Karpas-422 (cell line): Measurements from ENCODE around the gene ZNF490. TPM values are rescaled to one million over a fixed set of nuclear protein-coding genes. Genes with fewer than 3 reads are reported as not detected.

Source experiments
- DNase-seq: peaks from one replicate; pipeline ENCODE4 v3.0.0-alpha.2; 2015
- H2AFZ ChIP-seq: fragments of 200-600 bp; sonication (generic); 2 replicates; pipeline ENCODE4 v1.6.1; 2014; ENCODE audit warnings: antibody characterized with exemption, low read length, mixed read lengths
- H3K27ac ChIP-seq: fragments of 200-600 bp; sonication (generic); 2 replicates; pipeline ENCODE4 v1.5.1; 2014; ENCODE audit warnings: mild to moderate bottlenecking, low read length, moderate library complexity
- H3K27me3 ChIP-seq: fragments of 200-600 bp; sonication (generic); 2 replicates; pipeline ENCODE4 v1.6.1; 2014; ENCODE audit warnings: low read length, mixed read lengths
- H3K36me3 ChIP-seq: fragments of 200-600 bp; sonication (generic); 2 replicates; pipeline ENCODE4 v1.6.1; 2014; ENCODE audit warnings: low read length, mixed read lengths; ENCODE audit not compliant: insufficient read depth
- H3K4me1 ChIP-seq: fragments of 200-600 bp; sonication (generic); 2 replicates; pipeline ENCODE4 v1.6.1; 2014; ENCODE audit warnings: mild to moderate bottlenecking, low read length, mixed read lengths
- H3K4me2 ChIP-seq: fragments of 200-600 bp; sonication (generic); 2 replicates; pipeline ENCODE4 v1.6.1; 2014; ENCODE audit warnings: low read length, low read depth, mild to moderate bottlenecking; ENCODE audit not compliant: poor library complexity, severe bottlenecking
- H3K4me3 ChIP-seq: fragments of 200-600 bp; sonication (generic); 2 replicates; pipeline ENCODE4 v1.5.1; 2014; ENCODE audit warnings: mild to moderate bottlenecking, antibody characterized with exemption, low read length, mixed read lengths
- H3K79me2 ChIP-seq: fragments of 200-600 bp; sonication (generic); 2 replicates; pipeline ENCODE4 v1.6.1; 2014; ENCODE audit warnings: mild to moderate bottlenecking, low read length, mixed read lengths
- H3K9ac ChIP-seq: fragments of 200-600 bp; sonication (generic); 2 replicates; pipeline ENCODE4 v1.6.0; 2014; ENCODE audit warnings: low read length
- H3K9me2 ChIP-seq: fragments of 200-600 bp; sonication (generic), shearing (Covaris generic); replicated peaks from 2 replicates; pipeline ENCODE4 v1.6.0; 2014; ENCODE audit warnings: mild to moderate bottlenecking, low read length, moderate library complexity; ENCODE audit not compliant: insufficient read depth
- H3K9me3 ChIP-seq: fragments of 300-700, 200-600 bp; sonication (generic); 2 replicates; pipeline ENCODE4 v1.6.1; 2014; ENCODE audit warnings: low read length, mixed read lengths
- H4K20me1 ChIP-seq: fragments of 200-600 bp; sonication (generic); 2 replicates; pipeline ENCODE4 v1.6.1; 2014; ENCODE audit warnings: mild to moderate bottlenecking, antibody characterized with exemption, low read length, low read depth; ENCODE audit not compliant: insufficient read depth
- total RNA-seq: library from RNA; depleted of rRNA; stranded (reverse); fragments of >200 nt; shearing (Covaris generic); gene quantifications from 2 replicates; pipeline ENCODE4 v1.2.3, GENCODE V29; 2014; ENCODE audit warnings: low replicate concordance

Gene ZNF490
- total RNA-seq, 1 experiment from 2014 or later, result 14.2 TPM

- Histone ChIP-seq H4K20me1 (no peaks in the 10 kb centered on the region), H3K4me1 (peaks cover 12% of the 10 kb centered on the region), H3K4me3 (no peak overlapping the region), H2AFZ (no peak overlapping the region), H3K36me3 (peaks cover 19% of the 10 kb centered on the region), H3K9me2 (no peaks in the 10 kb centered on the region), H3K9me3 (no peaks in the 10 kb centered on the region), H3K27ac (no peak overlapping the region), H3K27me3 (no peaks in the 10 kb centered on the region), H3K9ac (no peak overlapping the region), H3K4me2 (no peak overlapping the region), H3K79me2 (peaks cover 32% of the 10 kb centered on the region)
- DNase-seq, result no peak
Measured at GRCh38 chr19:12606796-12607195, 3.8 kb downstream of the ZNF490 start.

GRCh38 chr19:12603714-12604113 lies 6.9 kb downstream of the ZNF490 start:
- no peaks in the 10 kb centered on the region; the same call in 1 of the 2 replicates for H3K4me1 ChIP-seq
- H3K27ac ChIP-seq, result no peak overlapping the region
- H4K20me1 ChIP-seq, result no peaks in the 10 kb centered on the region
- no peak overlapping the region for H2AFZ ChIP-seq
- H3K9me2 ChIP-seq, result no peaks in the 10 kb centered on the region
- no peak for DNase-seq
- H3K79me2 ChIP-seq, result peaks cover 6% of the 10 kb centered on the region
- no peak overlapping the region for H3K9ac ChIP-seq
- peaks cover 22% of the 10 kb centered on the region for H3K36me3 ChIP-seq
- H3K9me3 ChIP-seq, result no peaks in the 10 kb centered on the region
- no peak overlapping the region for H3K4me3 ChIP-seq
- no peaks in the 10 kb centered on the region for H3K27me3 ChIP-seq
- H3K4me2 ChIP-seq, result no peak overlapping the region

- no peaks in the 10 kb centered on the region for H3K27me3 ChIP-seq
- H3K79me2 ChIP-seq, result no peaks in the 10 kb centered on the region
- H3K9me2 ChIP-seq, result no peaks in the 10 kb centered on the region
Measured at GRCh38 chr19:12597594-12597993, 13.0 kb downstream of the ZNF490 start.

GRCh38 chr19:12596927-12597548 lies 13.6 kb downstream of the ZNF490 start:
- DNase-seq, result no peak
- no peak overlapping the region for H3K4me3 ChIP-seq
- peaks cover 9% of the 10 kb centered on the region for H3K36me3 ChIP-seq
- H3K9me3 ChIP-seq, result no peaks in the 10 kb centered on the region
- H3K27ac ChIP-seq, result no peak overlapping the region
- no peaks in the 10 kb centered on the region for H3K9me2 ChIP-seq
- H3K9ac ChIP-seq, result no peak overlapping the region
- no peaks in the 10 kb centered on the region for H3K4me1 ChIP-seq
- no peaks in the 10 kb centered on the region for H3K79me2 ChIP-seq
- H3K4me2 ChIP-seq, result no peak overlapping the region
- no peaks in the 10 kb centered on the region for H4K20me1 ChIP-seq
- H2AFZ ChIP-seq, result no peak overlapping the region
- H3K27me3 ChIP-seq, result no peaks in the 10 kb centered on the region

More at GRCh38 chr19:12597594-12597993, 13.0 kb downstream of the ZNF490 start:
- Histone ChIP-seq H3K9ac (no peak overlapping the region), H3K4me3 (no peak overlapping the region), H4K20me1 (no peaks in the 10 kb centered on the region), H3K9me3 (no peaks in the 10 kb centered on the region), H3K4me2 (no peak overlapping the region), H2AFZ (no peak overlapping the region), H3K4me1 (no peaks in the 10 kb centered on the region), H3K36me3 (peaks cover 9% of the 10 kb centered on the region), H3K27ac (no peak overlapping the region)
- DNase-seq, result no peak

GRCh38 chr19:12596485-12596884 lies 14.1 kb downstream of the ZNF490 start:
- Histone ChIP-seq H3K4me2 (no peak overlapping the region), H3K9ac (no peak overlapping the region), H3K79me2 (no peaks in the 10 kb centered on the region), H3K27ac (no peak overlapping the region), H3K4me1 (no peaks in the 10 kb centered on the region), H3K27me3 (no peaks in the 10 kb centered on the region), H3K36me3 (peaks cover 9% of the 10 kb centered on the region), H2AFZ (no peak overlapping the region), H4K20me1 (no peaks in the 10 kb centered on the region), H3K9me2 (no peaks in the 10 kb centered on the region), H3K4me3 (no peak overlapping the region), H3K9me3 (no peaks in the 10 kb centered on the region)
- no peak for DNase-seq

GRCh38 chr19:12581100-12581499 lies 29.5 kb downstream of the ZNF490 start:
- H3K9me3 ChIP-seq, result peaks cover 23% of the 10 kb centered on the region; the same call in 1 of the 2 replicates
- H3K4me2 ChIP-seq, result no peak overlapping the region
- H3K4me1 ChIP-seq, result no peaks in the 10 kb centered on the region
- no peaks in the 10 kb centered on the region for H3K79me2 ChIP-seq
- H3K36me3 ChIP-seq, result peaks cover 33% of the 10 kb centered on the region
- no peak overlapping the region for H3K4me3 ChIP-seq
- H3K27me3 ChIP-seq, result no peaks in the 10 kb centered on the region
- H3K9me2 ChIP-seq, result no peaks in the 10 kb centered on the region
- H4K20me1 ChIP-seq, result no peaks in the 10 kb centered on the region
- H2AFZ ChIP-seq, result no peak overlapping the region
- DNase-seq, result no peak
- H3K27ac ChIP-seq, result no peak overlapping the region
- H3K9ac ChIP-seq, result no peak overlapping the region

GRCh38 chr19:12580180-12580694 lies 30.4 kb downstream of the ZNF490 start:
- peaks cover 23% of the 10 kb centered on the region; the same call in 1 of the 2 replicates for H3K9me3 ChIP-seq
- H3K4me2 ChIP-seq, result no peak overlapping the region
- no peak overlapping the region for H3K9ac ChIP-seq
- H3K36me3 ChIP-seq, result peaks cover 33% of the 10 kb centered on the region
- H3K27ac ChIP-seq, result no peak overlapping the region
- H3K27me3 ChIP-seq, result no peaks in the 10 kb centered on the region
- H3K9me2 ChIP-seq, result no peaks in the 10 kb centered on the region
- DNase-seq, result no peak
- no peaks in the 10 kb centered on the region for H4K20me1 ChIP-seq
- no peaks in the 10 kb centered on the region for H3K79me2 ChIP-seq
- no peak overlapping the region for H2AFZ ChIP-seq
- H3K4me3 ChIP-seq, result no peak overlapping the region
- no peaks in the 10 kb centered on the region for H3K4me1 ChIP-seq

- no peak overlapping the region for H2AFZ ChIP-seq
- H3K79me2 ChIP-seq, result no peaks in the 10 kb centered on the region
- H3K9ac ChIP-seq, result no peak overlapping the region
- H4K20me1 ChIP-seq, result no peaks in the 10 kb centered on the region
- DNase-seq, result no peak
- peaks cover 9% of the 10 kb centered on the region for H3K4me1 ChIP-seq
- H3K9me3 ChIP-seq, result peaks cover 23% of the 10 kb centered on the region; the same call in 1 of the 2 replicates
- H3K4me3 ChIP-seq, result no peak overlapping the region
- H3K27ac ChIP-seq, result no peak overlapping the region
- no peaks in the 10 kb centered on the region for H3K9me2 ChIP-seq
- H3K36me3 ChIP-seq, result peaks cover 33% of the 10 kb centered on the region
- H3K27me3 ChIP-seq, result no peaks in the 10 kb centered on the region
- H3K4me2 ChIP-seq, result no peak overlapping the region
Measured at GRCh38 chr19:12578641-12579040, 32.0 kb downstream of the ZNF490 start.
